ENCODE results near the gene TM9SF3.

DNA sequence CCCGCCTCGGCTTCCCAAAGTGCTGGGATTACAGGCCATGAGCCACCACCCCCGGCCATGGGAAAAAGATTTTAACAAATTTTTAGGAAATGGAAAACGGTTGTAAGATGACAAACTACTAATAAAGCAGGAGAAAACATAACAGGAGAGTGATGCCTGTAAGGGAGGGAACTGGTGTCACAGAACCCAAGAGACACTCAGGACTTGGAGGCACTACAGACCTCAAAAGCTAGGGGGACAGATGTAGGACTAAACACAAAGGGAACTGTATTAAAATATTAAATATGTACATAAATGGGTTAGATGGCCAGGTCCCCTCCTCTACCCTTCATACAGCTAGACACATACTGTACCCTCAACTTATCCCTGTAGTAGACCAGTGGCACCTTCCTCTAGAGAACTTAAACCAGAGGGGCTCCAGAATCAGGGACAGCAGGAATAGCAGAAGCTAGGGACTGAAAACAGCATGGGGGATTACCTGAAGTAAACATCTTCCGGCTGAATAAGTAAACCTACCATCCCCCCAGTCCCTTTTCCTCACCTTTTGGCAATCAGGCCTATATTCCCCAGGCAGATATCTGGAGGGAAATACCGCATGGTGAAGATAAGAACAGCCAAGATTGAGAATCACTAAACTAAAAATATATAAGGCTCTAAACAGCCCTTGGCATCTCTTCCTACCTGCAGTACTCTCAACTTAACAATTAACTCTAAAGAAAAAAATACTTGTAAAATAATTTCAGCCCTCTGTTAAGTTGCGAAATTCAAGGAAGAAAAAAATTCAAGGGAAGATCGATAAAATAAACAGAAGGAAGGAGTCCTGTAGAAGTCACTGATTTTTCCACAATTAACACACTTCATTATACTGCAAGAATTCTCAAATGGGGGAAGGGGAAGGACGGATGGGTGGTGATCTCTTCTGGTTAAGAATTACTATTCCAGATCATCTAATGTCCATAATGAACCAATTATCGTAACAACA, 15.5 kb downstream of the TM9SF3 start:
- TF ChIP-seq RFX5 (IDR thresholded peaks at IDR 0.05; ENCODE audit: low read depth, low read length) (no peak), POLR2A (IDR thresholded peaks at IDR 0.05; ENCODE audit: low read depth, low read length) (no peak)
- TF ChIP-seq, protein P1, sequence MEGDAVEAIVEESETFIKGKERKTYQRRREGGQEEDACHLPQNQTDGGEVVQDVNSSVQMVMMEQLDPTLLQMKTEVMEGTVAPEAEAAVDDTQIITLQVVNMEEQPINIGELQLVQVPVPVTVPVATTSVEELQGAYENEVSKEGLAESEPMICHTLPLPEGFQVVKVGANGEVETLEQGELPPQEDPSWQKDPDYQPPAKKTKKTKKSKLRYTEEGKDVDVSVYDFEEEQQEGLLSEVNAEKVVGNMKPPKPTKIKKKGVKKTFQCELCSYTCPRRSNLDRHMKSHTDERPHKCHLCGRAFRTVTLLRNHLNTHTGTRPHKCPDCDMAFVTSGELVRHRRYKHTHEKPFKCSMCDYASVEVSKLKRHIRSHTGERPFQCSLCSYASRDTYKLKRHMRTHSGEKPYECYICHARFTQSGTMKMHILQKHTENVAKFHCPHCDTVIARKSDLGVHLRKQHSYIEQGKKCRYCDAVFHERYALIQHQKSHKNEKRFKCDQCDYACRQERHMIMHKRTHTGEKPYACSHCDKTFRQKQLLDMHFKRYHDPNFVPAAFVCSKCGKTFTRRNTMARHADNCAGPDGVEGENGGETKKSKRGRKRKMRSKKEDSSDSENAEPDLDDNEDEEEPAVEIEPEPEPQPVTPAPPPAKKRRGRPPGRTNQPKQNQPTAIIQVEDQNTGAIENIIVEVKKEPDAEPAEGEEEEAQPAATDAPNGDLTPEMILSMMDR (conservative IDR thresholded peaks at IDR 0.05; ENCODE audit: low read depth, low read length) = no peak
